GM12878 (cell line): ENCODE measurements around the gene ARHGAP6. TPM values are rescaled to one million over a fixed set of nuclear protein-coding genes. Genes with fewer than 3 reads are reported as not detected.

ENCODE experiments used
- ATAC-seq: fragments of 200-7000 bp; cut with Tn5 transposase; 3 replicates; pipeline ENCODE4 v1.9.1; 2020; ENCODE audit warnings: mild to moderate bottlenecking, moderate library complexity
- BruUV-seq: library from RNA; stranded (reverse); fragments of 400-500 nt; replicated peaks from 2 replicates; lab custom pipeline; 2021; lab: Mats Ljungman, UMichigan
- CTCF ChIA-PET: fragments of 300-600 bp; sonication (Branson Sonifier 250); formaldehyde crosslinking; extraction: SDS; loops from one replicate; lab custom pipeline; 2021; ENCODE audit warnings: inconsistent platforms; lab: Yijun Ruan, JAX
- POLR2A ChIA-PET: fragments of 350-600 bp; formaldehyde crosslinking; extraction: SDS; loops from one replicate; lab custom pipeline; 2021; ENCODE audit warnings: inconsistent platforms; lab: Charles Lee
- RAD21 ChIA-PET: fragments of 300-600 bp; sonication (Branson Sonifier 250); formaldehyde crosslinking; loops from one replicate; lab custom pipeline; 2023; ENCODE audit warnings: antibody characterized with exemption; ENCODE audit not compliant: unreplicated experiment; lab: Charles Lee
- SMC1A ChIA-PET: fragments of 300-600 bp; sonication (Branson Sonifier 250); formaldehyde crosslinking; loops from one replicate; lab custom pipeline; 2023; ENCODE audit not compliant: unreplicated experiment, uncharacterized antibody; lab: Charles Lee
- DNase-seq: peaks from one replicate; pipeline ENCODE4 v3.0.0-alpha.2; 2011; ENCODE audit warnings: low read depth, low spot score
- FAIRE-seq: peaks from 3 replicates; lab custom pipeline; 2011; peaks lifted over from hg19 to GRCh38; lab: Jason Lieb, UNC
- H2AFZ ChIP-seq: 2 replicates; pipeline ENCODE4 v1.6.0; 2011; ENCODE audit warnings: low read depth, low read length, control low read depth; ENCODE audit not compliant: control insufficient read depth
- H3K27ac ChIP-seq: 2 replicates; pipeline ENCODE4 v1.5.1; 2011; ENCODE audit warnings: control low read depth; ENCODE audit not compliant: control insufficient read depth, insufficient read depth
- H3K27me3 ChIP-seq, 2 experiments: replicated peaks in 1 of 2; 2 replicates each; pipeline versions ENCODE4 v1.6.0 to v1.6.1; 2011; ENCODE audit warnings: low read length in 1 of 2; ENCODE audit not compliant: control insufficient read depth in 2 of 2, insufficient read depth in 2 of 2
- H3K36me3 ChIP-seq, 2 experiments: 2 replicates each; pipeline ENCODE4 v1.5.1; 2011; ENCODE audit warnings: low read length in 1 of 2; ENCODE audit not compliant: control insufficient read depth in 2 of 2, insufficient read depth in 2 of 2
- H3K4me1 ChIP-seq: 2 replicates; pipeline ENCODE4 v1.6.1; 2011; ENCODE audit warnings: mild to moderate bottlenecking, low read length, moderate library complexity, mixed read lengths; ENCODE audit not compliant: control insufficient read depth, insufficient read depth
- H3K4me2 ChIP-seq: 2 replicates; pipeline ENCODE4 v1.6.0; 2011; ENCODE audit warnings: control low read depth; ENCODE audit not compliant: control insufficient read depth, insufficient read depth
- H3K4me3 ChIP-seq: fragments of 200-600 bp; sonication (generic); 2 replicates; pipeline ENCODE4 v1.5.1; 2016
- H3K79me2 ChIP-seq: 2 replicates; pipeline ENCODE4 v1.6.0; 2011; ENCODE audit warnings: low read length; ENCODE audit not compliant: control insufficient read depth, insufficient read depth
- H3K9ac ChIP-seq: 2 replicates; pipeline ENCODE4 v1.8.0; 2011; ENCODE audit warnings: low read length, control low read depth, mixed read lengths; ENCODE audit not compliant: control insufficient read depth, insufficient read depth
- H3K9me3 ChIP-seq: replicated peaks from 3 replicates; pipeline ENCODE4 v1.5.1; 2011; ENCODE audit warnings: mild to moderate bottlenecking, low read length; ENCODE audit not compliant: control insufficient read depth, insufficient read depth
- H4K20me1 ChIP-seq: 2 replicates; pipeline ENCODE4 v1.6.0; 2011; ENCODE audit not compliant: control insufficient read depth, insufficient read depth
- MAX ChIP-seq: IDR thresholded peaks from 2 replicates; pipeline ENCODE4 v1.6.1; 2012; ENCODE audit warnings: low read depth, low read length, improper control_type of control experiment
- PML ChIP-seq: IDR thresholded peaks from 2 replicates; pipeline ENCODE4 v1.6.1; 2012; ENCODE audit warnings: low read length, inconsistent platforms
- POLR2AphosphoS2 ChIP-seq: IDR thresholded peaks from 2 replicates; pipeline ENCODE4 v1.6.1; 2011; ENCODE audit warnings: low read depth, mild to moderate bottlenecking, low read length, improper control_type of control experiment, moderate library complexity
- SIX5 ChIP-seq: IDR thresholded peaks from 2 replicates; pipeline ENCODE4 v1.6.1; 2011; ENCODE audit warnings: mild to moderate bottlenecking, low read depth, low read length, moderate library complexity; ENCODE audit not compliant: severe bottlenecking
- SMARCA5 ChIP-seq: fragments of 450-650 bp; IDR thresholded peaks from 2 replicates; pipeline ENCODE4 v1.6.1; 2017; ENCODE audit warnings: mild to moderate bottlenecking
- TBL1XR1 ChIP-seq: IDR thresholded peaks from 2 replicates; pipeline ENCODE4 v1.6.1; 2012; ENCODE audit warnings: low read depth, low read length, improper control_type of control experiment
- WGBS: methylation state at CpG from one replicate; pipeline ENCODE4 v1.1.6; 2016; ENCODE audit warnings: low lambda C conversion rate; ENCODE audit not compliant: insufficient replicate concordance, insufficient coverage; ENCODE audit errors: missing lambda C conversion rate; 5-methylcytosine and 5-hydroxymethylcytosine counted together
- in situ Hi-C: fragments of 300-500 bp; cut with MboI; formaldehyde crosslinking; loops from 9 replicates; pipeline ENCODE4 v1.14.3; 2018; ENCODE audit warnings: mixed read lengths
- intact Hi-C: fragments of 100-400 bp; cut with micrococcal nuclease; formaldehyde crosslinking; loops from one replicate; pipeline ENCODE4 v1.14.2; 2022; ENCODE audit not compliant: unreplicated experiment
- polyA plus RNA-seq, 11 experiments: library from polyadenylated mRNA; depleted of rRNA in 4 of 11; unstranded in 6 of 11; stranded (reverse) in 5 of 11; fragments of >200 nt; fragmentation: Nextera tagmentation in 4 of 11; fragmentation: Illumina TruSeq in 1 of 11; extraction: Ambion mirVana in 4 of 11; extraction: Trizol in 1 of 11; gene quantifications; 1 replicate in 1 of 11; 2 replicates in 10 of 11; pipeline versions ENCODE4 v1.2.1 to v1.2.3, GENCODE V29; 2011 to 2016; ENCODE audit warnings: inconsistent platforms in 2 of 11, missing spikeins in 2 of 11, low read depth in 1 of 11
- total RNA-seq, 4 experiments: library from RNA; depleted of rRNA in 3 of 4; stranded (reverse); fragments of >200 nt in 3 of 4; fragmentation: Illumina TruSeq in 1 of 4; extraction: Trizol in 1 of 4; gene quantifications; 2 replicates each; pipeline versions ENCODE4 v1.2.1 to v1.2.3, GENCODE V29; 2013 to 2021

Gene ARHGAP6
- total and polyA plus RNA-seq, 10 of the 15 experiments (the other 5 are each of a cell fraction or from before 2014, with no cell fraction given): 0.20 to 1.8 (median 0.76) TPM

- H3K79me2 ChIP-seq: no peaks in the 10 kb centered on the region
- H3K36me3 ChIP-seq: no peaks in the 10 kb centered on the region
- H3K9me3 ChIP-seq: no peaks in the 10 kb centered on the region
- H3K27ac ChIP-seq: no peak overlapping the region
- H3K27me3 ChIP-seq: no peaks in the 10 kb centered on the region
- no peak for TF ChIP-seq MAX
- no peak for TF ChIP-seq PML
- no peak for TF ChIP-seq TBL1XR1
- TF ChIP-seq SMARCA5: no peak
- TF ChIP-seq POLR2AphosphoS2: no peak
- FAIRE-seq (no peak), ATAC-seq (no peak), DNase-seq (no peak)
- CTCF ChIA-PET: interaction anchor here (1.3 kb wide), 1 partner anchor 10 kb away, joined by 3 read pairs; no protein-coding TSS in a partner anchor
- in situ Hi-C loops (no loop called here), intact Hi-C loops (no loop called here)
- H2AFZ ChIP-seq: no peak overlapping the region
- no peak overlapping the region for H3K9ac ChIP-seq
- POLR2A ChIA-PET: no interaction called here
- RAD21 ChIA-PET: no interaction called here
- BruUV-seq: no TSS peak
- SMC1A ChIA-PET: interaction anchor here (0.5 kb wide), 1 partner anchor 315 kb away, joined by 3 read pairs; no protein-coding TSS in a partner anchor
- H3K4me1 ChIP-seq: no peaks in the 10 kb centered on the region
- no peak overlapping the region for H3K4me3 ChIP-seq
- H4K20me1 ChIP-seq: no peaks in the 10 kb centered on the region
- H3K4me2 ChIP-seq: no peak overlapping the region
Measured at GRCh38 chrX:11185861-11186260, 479.9 kb downstream of the ARHGAP6 start.

- Histone ChIP-seq H3K9me3 (no peaks in the 10 kb centered on the region), H3K79me2 (no peaks in the 10 kb centered on the region), H3K9ac (no peak overlapping the region), H3K27me3 (no peaks in the 10 kb centered on the region), H3K4me1 (no peaks in the 10 kb centered on the region), H3K27ac (no peak overlapping the region), H3K36me3 (no peaks in the 10 kb centered on the region), H4K20me1 (no peaks in the 10 kb centered on the region), H3K4me2 (no peak overlapping the region), H2AFZ (no peak overlapping the region), H3K4me3 (no peak overlapping the region)
- RAD21 ChIA-PET: no interaction called here
- intact Hi-C loops: no loop called here
- CTCF ChIA-PET: no interaction called here
- FAIRE-seq (no peak), DNase-seq (no peak), ATAC-seq (no peak)
- POLR2A ChIA-PET: no interaction called here
- SMC1A ChIA-PET: no interaction called here
- in situ Hi-C loops: no loop called here
- TF ChIP-seq SIX5: no peak
- WGBS: 45% methylated on average over 5 of the region's 5 CpGs
- no TSS peak for BruUV-seq
Measured at GRCh38 chrX:11180571-11180970, 485.1 kb downstream of the ARHGAP6 start.
